BE2C (cell line): ENCODE data around the gene LOXL4.

ENCODE experiments used
- DNase-seq: peaks from one replicate; pipeline ENCODE4 v3.0.0-alpha.2; 2020
- H3K27me3 ChIP-seq: fragments of 250-450 bp; sonication (Bioruptor Pico); 2 replicates; pipeline ENCODE4 v1.5.1; 2020; ENCODE audit warnings: mild to moderate bottlenecking
- H3K36me3 ChIP-seq: fragments of 250-450 bp; sonication (Bioruptor Pico); 2 replicates; pipeline ENCODE4 v1.5.1; 2020; ENCODE audit warnings: mild to moderate bottlenecking
- H3K4me1 ChIP-seq: fragments of 250-450 bp; sonication (Bioruptor Pico); 2 replicates; pipeline ENCODE4 v1.5.1; 2020
- H3K4me3 ChIP-seq: 2 replicates; pipeline ENCODE4 v1.5.1; 2011; ENCODE audit warnings: low read depth, low read length
- H3K9me3 ChIP-seq: fragments of 250-450 bp; sonication (Bioruptor Pico); 2 replicates; pipeline ENCODE4 v1.5.1; 2020
- TF ChIP-seq, protein P1 (sequence below): IDR thresholded peaks from 2 replicates; pipeline ENCODE4 v1.5.1; 2012; ENCODE audit warnings: mild to moderate bottlenecking, low read depth, low read length

The LOXL4 gene

DNA sequence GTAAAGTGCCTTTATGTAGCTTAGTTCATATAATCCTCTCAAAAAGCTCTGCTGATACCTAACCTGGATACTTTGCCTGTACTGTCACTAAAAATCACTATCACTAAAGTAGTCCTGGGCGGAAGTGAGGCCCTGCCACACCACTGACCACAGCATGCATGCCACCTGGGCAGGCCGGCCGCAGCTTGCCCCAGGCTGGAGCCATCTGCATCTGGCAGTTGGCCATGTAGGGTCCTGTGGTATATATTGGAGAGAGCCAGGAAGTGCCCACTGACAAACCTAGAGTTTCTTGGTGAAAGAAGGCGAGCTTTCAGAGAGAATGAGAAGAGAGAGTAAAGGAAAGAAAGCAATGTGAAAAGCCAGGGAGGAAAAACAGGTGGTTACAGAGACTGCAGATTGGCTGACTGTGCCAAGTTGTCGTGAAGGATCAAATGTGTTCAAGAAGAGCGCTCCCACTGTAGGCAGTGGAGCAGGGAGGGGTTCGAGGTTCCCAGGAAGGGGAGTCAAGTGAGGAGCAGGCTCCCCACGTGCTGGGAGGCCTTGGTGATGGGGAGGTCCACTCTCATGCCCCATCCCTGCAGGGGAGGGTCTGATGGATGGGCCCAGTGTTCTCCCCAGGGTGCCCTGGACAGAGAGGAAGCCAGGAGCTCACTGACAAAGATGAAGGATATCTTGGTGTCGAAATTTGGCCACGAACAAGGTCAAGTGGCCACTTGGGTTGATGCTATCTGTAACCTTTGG is 13.6 kb downstream of the LOXL4 start:
- H3K4me1 ChIP-seq = no peaks in the 10 kb centered on the region
- TF ChIP-seq, protein P1, sequence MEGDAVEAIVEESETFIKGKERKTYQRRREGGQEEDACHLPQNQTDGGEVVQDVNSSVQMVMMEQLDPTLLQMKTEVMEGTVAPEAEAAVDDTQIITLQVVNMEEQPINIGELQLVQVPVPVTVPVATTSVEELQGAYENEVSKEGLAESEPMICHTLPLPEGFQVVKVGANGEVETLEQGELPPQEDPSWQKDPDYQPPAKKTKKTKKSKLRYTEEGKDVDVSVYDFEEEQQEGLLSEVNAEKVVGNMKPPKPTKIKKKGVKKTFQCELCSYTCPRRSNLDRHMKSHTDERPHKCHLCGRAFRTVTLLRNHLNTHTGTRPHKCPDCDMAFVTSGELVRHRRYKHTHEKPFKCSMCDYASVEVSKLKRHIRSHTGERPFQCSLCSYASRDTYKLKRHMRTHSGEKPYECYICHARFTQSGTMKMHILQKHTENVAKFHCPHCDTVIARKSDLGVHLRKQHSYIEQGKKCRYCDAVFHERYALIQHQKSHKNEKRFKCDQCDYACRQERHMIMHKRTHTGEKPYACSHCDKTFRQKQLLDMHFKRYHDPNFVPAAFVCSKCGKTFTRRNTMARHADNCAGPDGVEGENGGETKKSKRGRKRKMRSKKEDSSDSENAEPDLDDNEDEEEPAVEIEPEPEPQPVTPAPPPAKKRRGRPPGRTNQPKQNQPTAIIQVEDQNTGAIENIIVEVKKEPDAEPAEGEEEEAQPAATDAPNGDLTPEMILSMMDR = no peak
- H3K27me3 ChIP-seq = no peaks in the 10 kb centered on the region
- H3K9me3 ChIP-seq = no peaks in the 10 kb centered on the region
- H3K4me3 ChIP-seq = no peak overlapping the region
- DNase-seq = no peak
- H3K36me3 ChIP-seq = no peaks in the 10 kb centered on the region

DNA sequence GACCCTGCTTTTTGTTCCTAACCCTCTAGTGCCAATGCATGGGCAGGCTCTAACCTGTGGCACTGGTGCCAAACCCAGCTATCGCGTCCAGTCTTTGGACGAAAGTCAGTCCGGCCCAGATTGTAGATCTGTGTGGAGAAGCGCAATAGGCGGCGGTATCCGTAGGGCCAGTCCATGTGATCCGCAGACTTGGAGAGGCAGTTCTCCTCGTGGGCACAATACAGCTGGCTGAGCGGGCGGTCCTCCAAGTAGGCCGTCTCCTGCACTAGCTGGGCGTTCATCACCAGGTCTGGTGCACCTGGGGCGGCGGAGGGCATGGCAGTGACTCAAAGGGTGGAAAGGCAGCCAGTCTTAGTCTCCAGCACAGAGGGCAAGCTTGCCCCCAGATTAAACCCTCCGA is 14.5 kb downstream of the LOXL4 start:
- no peaks in the 10 kb centered on the region for H3K9me3 ChIP-seq
- no peaks in the 10 kb centered on the region for H3K36me3 ChIP-seq
- no peak overlapping the region for H3K4me3 ChIP-seq
- no peak for DNase-seq
- H3K27me3 ChIP-seq = no peaks in the 10 kb centered on the region
- H3K4me1 ChIP-seq = no peaks in the 10 kb centered on the region
- TF ChIP-seq, protein P1 = no peak

- H3K27me3 ChIP-seq = no peaks in the 10 kb centered on the region
- TF ChIP-seq, protein P1 = no peak
- DNase-seq = no peak
- H3K4me3 ChIP-seq = no peak overlapping the region
- no peaks in the 10 kb centered on the region for H3K4me1 ChIP-seq
- no peaks in the 10 kb centered on the region for H3K36me3 ChIP-seq
- H3K9me3 ChIP-seq = no peaks in the 10 kb centered on the region
Measured at GRCh38 chr10:98252464-98252863, 15.5 kb downstream of the LOXL4 start.

GRCh38 chr10:98251399-98251798 is 16.6 kb downstream of the LOXL4 start:
- TF ChIP-seq, protein P1 = no peak
- H3K4me3 ChIP-seq = no peak overlapping the region
- no peaks in the 10 kb centered on the region for H3K27me3 ChIP-seq
- no peak for DNase-seq
- no peaks in the 10 kb centered on the region for H3K36me3 ChIP-seq
- no peaks in the 10 kb centered on the region for H3K9me3 ChIP-seq
- H3K4me1 ChIP-seq = no peaks in the 10 kb centered on the region

GRCh38 chr10:98249134-98249533 is 18.9 kb downstream of the LOXL4 start:
- TF ChIP-seq, protein P1 = no peak
- Histone ChIP-seq H3K4me3 (no peak overlapping the region), H3K36me3 (peaks cover 8% of the 10 kb centered on the region), H3K9me3 (no peaks in the 10 kb centered on the region), H3K27me3 (no peaks in the 10 kb centered on the region), H3K4me1 (no peaks in the 10 kb centered on the region)
- DNase-seq = no peak

GRCh38 chr10:98248018-98248417 is 20.0 kb downstream of the LOXL4 start:
- DNase-seq = no peak
- TF ChIP-seq, protein P1 = no peak
- Histone ChIP-seq H3K9me3 (no peaks in the 10 kb centered on the region), H3K36me3 (peaks cover 8% of the 10 kb centered on the region), H3K27me3 (no peaks in the 10 kb centered on the region), H3K4me1 (no peaks in the 10 kb centered on the region), H3K4me3 (no peak overlapping the region)
